MG63 (cell line): ENCODE results near the gene SLC39A3. TPM values are rescaled to one million over a fixed set of nuclear protein-coding genes. Genes with fewer than 3 reads are reported as not detected.

ENCODE experiments used
- DNase-seq: peaks from one replicate; pipeline ENCODE4 v3.0.0-alpha.2; 2020
- H3K27me3 ChIP-seq: fragments of 250-450 bp; sonication (Bioruptor Pico); 2 replicates; pipeline ENCODE4 v1.5.1; 2020; ENCODE audit warnings: mild to moderate bottlenecking, moderate library complexity
- H3K36me3 ChIP-seq: fragments of 250-450 bp; sonication (Bioruptor Pico); 2 replicates; pipeline ENCODE4 v1.5.1; 2020; ENCODE audit warnings: mild to moderate bottlenecking, moderate library complexity
- H3K4me3 ChIP-seq: fragments of 250-450 bp; sonication (Bioruptor Pico); 2 replicates; pipeline ENCODE4 v1.5.1; 2020; ENCODE audit warnings: mild to moderate bottlenecking, moderate library complexity
- H3K9me3 ChIP-seq: fragments of 250-450 bp; sonication (Bioruptor Pico); 2 replicates; pipeline ENCODE4 v1.5.1; 2020; ENCODE audit warnings: mild to moderate bottlenecking, moderate library complexity
- total RNA-seq: library from RNA; depleted of rRNA; stranded (reverse); fragments of >200 nt; shearing (Covaris generic); gene quantifications from 2 replicates; pipeline ENCODE4 v1.2.3, GENCODE V29; 2014; ENCODE audit warnings: low replicate concordance; rRNA removed

SLC39A3 gene
- 36.4 and 42.7 TPM in 2 replicates for total RNA-seq

- H3K27me3 ChIP-seq: no peaks in the 10 kb centered on the region
- peaks cover 9% of the 10 kb centered on the region; the same call in 1 of the 2 replicates for H3K36me3 ChIP-seq
- peak; percentile 96 for DNase-seq
- peak within 1 kb of the TSS; percentile 70 for H3K4me3 ChIP-seq
- no peaks in the 10 kb centered on the region for H3K9me3 ChIP-seq
These were observed at the start of gene SLC39A3 for GRCh38 chr19:2739602-2740313. Gene SLC39A3 (minus strand): TSS chr19:2740017. CDS start chr19:2737257, 2,760 bp downstream.

- Histone ChIP-seq H3K9me3 (no peaks in the 10 kb centered on the region), H3K27me3 (no peaks in the 10 kb centered on the region), H3K4me3 (no peak overlapping the region), H3K36me3 (no peaks in the 10 kb centered on the region; the same call in 1 of the 2 replicates)
- DNase-seq: no peak
These were observed 48.4 kb upstream of the SLC39A3 start for GRCh38 chr19:2788237-2788636.

- Histone ChIP-seq H3K4me3 (no peak overlapping the region), H3K27me3 (no peaks in the 10 kb centered on the region), H3K9me3 (no peaks in the 10 kb centered on the region), H3K36me3 (no peaks in the 10 kb centered on the region; the same call in 1 of the 2 replicates)
- no peak for DNase-seq
These were observed 47.3 kb upstream of the SLC39A3 start for GRCh38 chr19:2787115-2787514.

GRCh38 chr19:2785244-2785997, 45.6 kb upstream of the SLC39A3 start, which contains the start of gene THOP1:
Gene THOP1 (plus strand): TSS chr19:2785503. CDS start chr19:2785663, 160 bp downstream.
- Histone ChIP-seq H3K27me3 (no peaks in the 10 kb centered on the region), H3K9me3 (no peaks in the 10 kb centered on the region), H3K4me3 (peak within 1 kb of the TSS; percentile 83), H3K36me3 (peaks cover 6% of the 10 kb centered on the region; the same call in 1 of the 2 replicates)
- peak; percentile 98 for DNase-seq

GRCh38 chr19:2783781-2784145, 43.9 kb upstream of the SLC39A3 start:
- H3K9me3 ChIP-seq: no peaks in the 10 kb centered on the region
- H3K27me3 ChIP-seq: no peaks in the 10 kb centered on the region
- no peak for DNase-seq
- peak overlapping the region; percentile 8; the same call in 1 of the 2 replicates for H3K4me3 ChIP-seq
- peaks cover 10% of the 10 kb centered on the region; the same call in 1 of the 2 replicates for H3K36me3 ChIP-seq

- peak within 1 kb of the TSS; percentile 96 for H3K4me3 ChIP-seq
- H3K9me3 ChIP-seq: no peaks in the 10 kb centered on the region
- peaks cover 10% of the 10 kb centered on the region; the same call in 1 of the 2 replicates for H3K36me3 ChIP-seq
- H3K27me3 ChIP-seq: no peaks in the 10 kb centered on the region
- peak; percentile 96 for DNase-seq
These were observed 43.3 kb upstream of the SLC39A3 start, which contains the start of gene SGTA for GRCh38 chr19:2782936-2783780. Gene SGTA (minus strand): TSS chr19:2783273. CDS start chr19:2769068, 14,205 bp downstream.

- Histone ChIP-seq H3K36me3 (peaks cover 10% of the 10 kb centered on the region; the same call in 1 of the 2 replicates), H3K27me3 (no peaks in the 10 kb centered on the region), H3K9me3 (no peaks in the 10 kb centered on the region), H3K4me3 (peak overlapping the region; percentile 96)
- DNase-seq: no peak
These were observed 42.6 kb upstream of the SLC39A3 start for GRCh38 chr19:2782329-2782935.

GRCh38 chr19:2780284-2780683, 40.5 kb upstream of the SLC39A3 start:
- Histone ChIP-seq H3K36me3 (peaks cover 10% of the 10 kb centered on the region; the same call in 1 of the 2 replicates), H3K9me3 (no peaks in the 10 kb centered on the region), H3K27me3 (no peaks in the 10 kb centered on the region), H3K4me3 (no peak overlapping the region)
- DNase-seq: no peak

- Histone ChIP-seq H3K4me3 (no peak overlapping the region), H3K9me3 (no peaks in the 10 kb centered on the region), H3K36me3 (peaks cover 10% of the 10 kb centered on the region; the same call in 1 of the 2 replicates), H3K27me3 (no peaks in the 10 kb centered on the region)
- no peak for DNase-seq
These were observed 39.4 kb upstream of the SLC39A3 start for GRCh38 chr19:2779121-2779740.

GRCh38 chr19:2777952-2778683, 38.3 kb upstream of the SLC39A3 start:
- peaks cover 10% of the 10 kb centered on the region; the same call in 1 of the 2 replicates for H3K36me3 ChIP-seq
- H3K4me3 ChIP-seq: no peak overlapping the region
- H3K27me3 ChIP-seq: no peaks in the 10 kb centered on the region
- no peak for DNase-seq
- no peaks in the 10 kb centered on the region for H3K9me3 ChIP-seq

GRCh38 chr19:2775556-2776430, 36.0 kb upstream of the SLC39A3 start:
- Histone ChIP-seq H3K36me3 (peaks cover 4% of the 10 kb centered on the region; the same call in 1 of the 2 replicates), H3K9me3 (no peaks in the 10 kb centered on the region), H3K27me3 (no peaks in the 10 kb centered on the region), H3K4me3 (no peak overlapping the region)
- DNase-seq: peak; percentile 71

- Histone ChIP-seq H3K36me3 (peaks cover 4% of the 10 kb centered on the region; the same call in 1 of the 2 replicates), H3K9me3 (no peaks in the 10 kb centered on the region), H3K4me3 (no peak overlapping the region), H3K27me3 (no peaks in the 10 kb centered on the region)
- DNase-seq: no peak
These were observed 35.2 kb upstream of the SLC39A3 start for GRCh38 chr19:2774953-2775555.

- DNase-seq: no peak
- no peak overlapping the region for H3K4me3 ChIP-seq
These were observed 34.4 kb upstream of the SLC39A3 start for GRCh38 chr19:2774083-2774679.

More at GRCh38 chr19:2774083-2774679, 34.4 kb upstream of the SLC39A3 start:
- Histone ChIP-seq H3K9me3 (no peaks in the 10 kb centered on the region), H3K27me3 (no peaks in the 10 kb centered on the region), H3K36me3 (peaks cover 2% of the 10 kb centered on the region; the same call in 1 of the 2 replicates)
